Measurements from ENCODE around the gene HENMT1. TPM values are rescaled to one million over a fixed set of nuclear protein-coding genes. Genes with fewer than 3 reads are reported as not detected.

Gene HENMT1
- total RNA-seq, 3 donors from 2014 or later (not counting 1 experiment from before 2014, with no cell fraction given), result 26.9 to 41.5 (median 30.6) TPM

- TF ChIP-seq, protein P1, sequence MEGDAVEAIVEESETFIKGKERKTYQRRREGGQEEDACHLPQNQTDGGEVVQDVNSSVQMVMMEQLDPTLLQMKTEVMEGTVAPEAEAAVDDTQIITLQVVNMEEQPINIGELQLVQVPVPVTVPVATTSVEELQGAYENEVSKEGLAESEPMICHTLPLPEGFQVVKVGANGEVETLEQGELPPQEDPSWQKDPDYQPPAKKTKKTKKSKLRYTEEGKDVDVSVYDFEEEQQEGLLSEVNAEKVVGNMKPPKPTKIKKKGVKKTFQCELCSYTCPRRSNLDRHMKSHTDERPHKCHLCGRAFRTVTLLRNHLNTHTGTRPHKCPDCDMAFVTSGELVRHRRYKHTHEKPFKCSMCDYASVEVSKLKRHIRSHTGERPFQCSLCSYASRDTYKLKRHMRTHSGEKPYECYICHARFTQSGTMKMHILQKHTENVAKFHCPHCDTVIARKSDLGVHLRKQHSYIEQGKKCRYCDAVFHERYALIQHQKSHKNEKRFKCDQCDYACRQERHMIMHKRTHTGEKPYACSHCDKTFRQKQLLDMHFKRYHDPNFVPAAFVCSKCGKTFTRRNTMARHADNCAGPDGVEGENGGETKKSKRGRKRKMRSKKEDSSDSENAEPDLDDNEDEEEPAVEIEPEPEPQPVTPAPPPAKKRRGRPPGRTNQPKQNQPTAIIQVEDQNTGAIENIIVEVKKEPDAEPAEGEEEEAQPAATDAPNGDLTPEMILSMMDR (IDR thresholded peaks at IDR 0.05), result no peak
- H3K27ac ChIP-seq (ENCODE audit: low read length), result no peak overlapping the region
- Mint-ChIP-seq H3K4me3 (no peak overlapping the region), H3K4me1 (peaks cover 0 to 4% of the 10 kb centered on the region in 2 donors), H3K27me3 (ENCODE audit: low read depth in 2 of 2) (no peaks in the 10 kb centered on the region), H3K27ac (no peak overlapping the region), H3K36me3 (no peaks in the 10 kb centered on the region), H3K9me3 (no peaks in the 10 kb centered on the region)
- DNase-seq (no peak), ATAC-seq (no peak)
- no peak overlapping the region for H3K4me3 ChIP-seq (ENCODE audit: low read length)
- intact Hi-C loops (cut with micrococcal nuclease), result no loop called here
- no peaks in the 10 kb centered on the region for H3K9me3 ChIP-seq (ENCODE audit: control insufficient read depth, insufficient read depth, low read length)
- H3K27me3 ChIP-seq (ENCODE audit: control insufficient read depth, insufficient read depth, low read length), result no peaks in the 10 kb centered on the region
- 100% methylated on average over 1 of the region's 2 CpGs for WGBS (ENCODE audit: insufficient coverage)
- H3K4me1 ChIP-seq (ENCODE audit: control insufficient read depth, insufficient read depth, low read length), result peaks cover 4% of the 10 kb centered on the region
- H3K36me3 ChIP-seq (ENCODE audit: control insufficient read depth, insufficient read depth, low read length), result peaks cover 15% of the 10 kb centered on the region
These were observed 45.3 kb downstream of the HENMT1 start for GRCh38 chr1:108615544-108615943.

DNA sequence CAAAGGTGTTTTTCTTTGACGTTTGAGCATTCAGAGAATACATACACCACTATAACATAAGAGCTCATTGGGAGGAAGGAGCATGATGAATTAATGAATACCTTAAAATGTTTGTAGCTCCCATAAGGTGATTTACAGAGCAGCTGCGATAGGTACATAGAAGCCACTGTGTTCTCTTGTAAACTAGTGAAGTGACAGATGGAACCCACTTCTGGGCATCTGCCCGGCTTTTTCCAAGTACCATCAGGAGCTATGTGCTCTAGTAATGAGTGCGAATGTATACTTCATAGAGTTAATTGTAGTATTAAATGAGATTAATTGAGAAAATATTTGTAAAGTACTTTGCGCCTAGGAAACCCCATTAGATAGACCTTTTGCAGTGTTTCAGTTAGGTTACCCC is 48.4 kb downstream of the HENMT1 start:
- H3K27ac Mint-ChIP-seq, result no peak overlapping the region
- TF ChIP-seq, protein P1 (IDR thresholded peaks at IDR 0.05), result no peak
- DNase-seq, result no peak
- Histone ChIP-seq H3K27ac (ENCODE audit: low read length) (no peak overlapping the region), H3K9me3 (ENCODE audit: control insufficient read depth, insufficient read depth, low read length) (no peaks in the 10 kb centered on the region), H3K4me1 (ENCODE audit: control insufficient read depth, insufficient read depth, low read length) (peaks cover 4% of the 10 kb centered on the region), H3K4me3 (ENCODE audit: low read length) (no peak overlapping the region), H3K27me3 (ENCODE audit: control insufficient read depth, insufficient read depth, low read length) (no peaks in the 10 kb centered on the region), H3K36me3 (ENCODE audit: control insufficient read depth, insufficient read depth, low read length) (peaks cover 26% of the 10 kb centered on the region)
- no peaks in the 10 kb centered on the region for H3K27me3 Mint-ChIP-seq (ENCODE audit: low read depth in 2 of 2)
- H3K36me3 Mint-ChIP-seq, result peaks cover 6% of the 10 kb centered on the region
- no peak overlapping the region for H3K4me3 Mint-ChIP-seq
- H3K9me3 Mint-ChIP-seq, result no peaks in the 10 kb centered on the region
- intact Hi-C loops (cut with micrococcal nuclease), result no loop called here
- WGBS (ENCODE audit: insufficient coverage), result 99% methylated on average over 4 of the region's 5 CpGs
- ATAC-seq, result no peak
- peaks cover 0 to 11% of the 10 kb centered on the region in 2 donors for H3K4me1 Mint-ChIP-seq

DNA sequence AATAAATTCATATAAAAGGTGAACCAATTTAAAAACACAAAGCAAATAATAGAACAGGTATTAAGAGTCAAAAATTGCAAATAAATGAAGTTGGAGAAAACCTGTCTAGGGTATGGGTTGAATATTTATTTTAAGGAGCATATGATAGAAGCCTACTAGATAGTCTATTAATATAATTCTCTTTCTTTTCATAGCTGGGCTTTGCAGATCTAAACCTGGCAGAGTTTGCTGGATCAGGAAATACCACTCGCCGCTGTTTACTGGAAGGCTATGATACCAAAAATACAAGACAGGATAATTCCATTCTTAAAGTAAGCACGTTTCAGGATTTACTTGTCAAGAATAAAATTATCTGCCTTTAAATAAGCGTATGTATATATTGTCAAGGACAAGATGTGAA is 48.9 kb downstream of the HENMT1 start:
- TF ChIP-seq, protein P1 (IDR thresholded peaks at IDR 0.05), result no peak
- DNase-seq (no peak), ATAC-seq (no peak)
- Histone ChIP-seq H3K9me3 (ENCODE audit: control insufficient read depth, insufficient read depth, low read length) (no peaks in the 10 kb centered on the region), H3K27ac (ENCODE audit: low read length) (no peak overlapping the region), H3K4me1 (ENCODE audit: control insufficient read depth, insufficient read depth, low read length) (peaks cover 3% of the 10 kb centered on the region), H3K27me3 (ENCODE audit: control insufficient read depth, insufficient read depth, low read length) (no peaks in the 10 kb centered on the region), H3K4me3 (ENCODE audit: low read length) (no peak overlapping the region), H3K36me3 (ENCODE audit: control insufficient read depth, insufficient read depth, low read length) (peaks cover 26% of the 10 kb centered on the region)
- Mint-ChIP-seq H3K4me1 (peaks cover 0 to 11% of the 10 kb centered on the region in 2 donors), H3K27me3 (ENCODE audit: low read depth in 2 of 2) (no peaks in the 10 kb centered on the region), H3K4me3 (no peak overlapping the region), H3K36me3 (peaks cover 6% of the 10 kb centered on the region), H3K27ac (no peak overlapping the region), H3K9me3 (no peaks in the 10 kb centered on the region)
- intact Hi-C loops (cut with micrococcal nuclease), result no loop called here
- 100% methylated on average over 3 of the region's 4 CpGs for WGBS (ENCODE audit: insufficient coverage)

GRCh38 chr1:108610073-108610472 is 50.8 kb downstream of the HENMT1 start:
- H3K27me3 ChIP-seq (ENCODE audit: control insufficient read depth, insufficient read depth, low read length), result no peaks in the 10 kb centered on the region
- H3K27ac ChIP-seq (ENCODE audit: low read length), result no peak overlapping the region
- no peak overlapping the region for H3K27ac Mint-ChIP-seq
- peaks cover 0 to 11% of the 10 kb centered on the region in 2 donors for H3K4me1 Mint-ChIP-seq
- H3K4me1 ChIP-seq (ENCODE audit: control insufficient read depth, insufficient read depth, low read length), result no peaks in the 10 kb centered on the region
- no peaks in the 10 kb centered on the region for H3K9me3 Mint-ChIP-seq
- DNase-seq (no peak), ATAC-seq (no peak)
- H3K36me3 ChIP-seq (ENCODE audit: control insufficient read depth, insufficient read depth, low read length), result peaks cover 30% of the 10 kb centered on the region
- H3K9me3 ChIP-seq (ENCODE audit: control insufficient read depth, insufficient read depth, low read length), result no peaks in the 10 kb centered on the region
- 93% methylated on average over 2 of the region's 2 CpGs for WGBS (ENCODE audit: insufficient coverage)
- H3K4me3 ChIP-seq (ENCODE audit: low read length), result no peak overlapping the region
- no peak overlapping the region for H3K4me3 Mint-ChIP-seq
- TF ChIP-seq, protein P1 (IDR thresholded peaks at IDR 0.05), result no peak
- intact Hi-C loops (cut with micrococcal nuclease), result no loop called here
- peaks cover 6% of the 10 kb centered on the region for H3K36me3 Mint-ChIP-seq
- H3K27me3 Mint-ChIP-seq (ENCODE audit: low read depth in 2 of 2), result no peaks in the 10 kb centered on the region

Data from natural killer cell (primary cell).